ENCODE measurements around the gene CRBN.

- TF ChIP-seq CTCF (IDR thresholded peaks at IDR 0.05) (no peak), ZFX (IDR thresholded peaks at IDR 0.05; ENCODE audit: borderline replicate concordance) (no peak)
Measured at GRCh38 chr3:3126477-3127431, 52.7 kb downstream of the CRBN start, which contains the start of gene TRNT1.
